A172 (cell line): ENCODE results near the gene PCDH1. TPM values are rescaled to one million over a fixed set of nuclear protein-coding genes. Genes with fewer than 3 reads are reported as not detected.
"Not testable (repeated sequence)": the region's sequence is repeated elsewhere in the genome, so short reads cannot be mapped to it uniquely, and the experiment has no call there.

Experiments
- DNase-seq: peaks from one replicate; pipeline ENCODE4 v3.0.0-alpha.2; 2015; ENCODE audit warnings: low spot score
- total RNA-seq: library from RNA; depleted of rRNA; stranded (reverse); fragments of >200 nt; shearing (Covaris generic); gene quantifications from 2 replicates; pipeline ENCODE4 v1.2.3, GENCODE V29; 2014

The PCDH1 gene
- total RNA-seq, 1 experiment from 2014 or later = 7.4 TPM

DNA sequence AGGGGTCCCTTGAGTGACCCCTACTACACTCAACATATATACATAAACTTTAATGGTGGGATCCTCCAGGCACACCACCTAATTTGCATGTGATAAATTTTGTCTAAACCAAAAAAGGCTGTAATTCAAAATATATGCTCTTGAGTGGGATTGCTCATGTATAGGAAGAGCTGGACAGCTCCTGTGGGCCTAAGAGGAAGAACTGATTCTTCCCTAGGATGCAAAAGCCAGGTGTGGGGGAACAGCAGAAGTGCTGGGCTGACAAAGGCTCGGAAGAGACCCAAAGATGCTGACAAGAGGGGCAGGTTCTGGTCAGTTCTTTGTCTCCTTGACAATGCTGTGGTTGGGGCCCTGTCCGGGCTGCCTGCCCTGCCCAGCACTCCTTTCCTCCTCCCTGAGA, 43.9 kb downstream of the PCDH1 start:
- DNase-seq = no peak

- DNase-seq = no peak
Observed at GRCh38 chr5:141832131-141832530, 46.1 kb downstream of the PCDH1 start.

GRCh38 chr5:141828162-141828561, 50.0 kb downstream of the PCDH1 start:
- DNase-seq = no peak

GRCh38 chr5:141826674-141827073, 51.5 kb downstream of the PCDH1 start:
- no peak for DNase-seq

- no peak for DNase-seq
Observed at GRCh38 chr5:141825791-141826560, 52.2 kb downstream of the PCDH1 start.

GRCh38 chr5:141825241-141825671, 53.0 kb downstream of the PCDH1 start:
- DNase-seq = no peak

GRCh38 chr5:141824717-141825116, 53.5 kb downstream of the PCDH1 start:
- no peak for DNase-seq

DNA sequence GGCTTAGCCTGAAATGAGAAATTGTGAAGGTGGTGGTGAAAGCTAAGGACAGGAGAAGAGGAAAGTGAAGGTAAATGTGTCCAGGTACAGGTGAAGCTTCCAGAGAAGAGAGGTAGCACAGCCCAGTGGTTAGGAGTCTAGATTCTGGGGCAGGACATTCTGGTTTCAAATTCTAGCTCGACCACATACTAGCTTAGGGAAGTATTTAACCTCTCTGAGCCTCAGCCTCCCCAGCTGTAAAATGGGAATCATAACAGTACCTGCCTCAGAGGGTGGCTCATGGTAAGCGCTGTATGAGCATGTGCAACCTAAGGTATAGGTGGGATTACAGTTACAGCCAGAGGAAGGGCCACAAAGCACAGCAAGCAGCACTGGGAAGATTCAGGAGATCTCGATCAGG, 55.2 kb downstream of the PCDH1 start:
- DNase-seq = no peak

DNA sequence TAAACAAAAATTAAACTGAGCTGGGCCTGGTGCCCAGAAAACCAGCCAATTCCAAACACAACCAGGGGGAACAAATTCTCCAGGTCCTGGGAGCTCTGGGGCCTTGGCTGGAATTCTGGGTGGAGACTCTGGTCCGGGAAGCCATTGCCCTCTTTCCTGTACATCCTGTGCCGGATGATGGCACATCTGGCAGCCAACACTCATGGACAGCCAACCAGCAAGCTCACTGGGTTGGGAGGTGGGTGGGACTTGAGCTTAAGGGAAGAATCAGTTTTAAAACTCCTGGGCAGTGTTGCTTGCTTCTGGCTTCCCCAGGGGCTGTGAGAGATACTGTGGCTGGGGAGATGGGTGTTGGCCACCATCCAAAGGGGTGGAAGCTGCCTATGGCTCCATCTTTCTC, 56.1 kb downstream of the PCDH1 start:
- peak; percentile 35 for DNase-seq

- DNase-seq = peak; percentile 83
Observed at GRCh38 chr5:141821430-141821925, 56.7 kb downstream of the PCDH1 start.

DNA sequence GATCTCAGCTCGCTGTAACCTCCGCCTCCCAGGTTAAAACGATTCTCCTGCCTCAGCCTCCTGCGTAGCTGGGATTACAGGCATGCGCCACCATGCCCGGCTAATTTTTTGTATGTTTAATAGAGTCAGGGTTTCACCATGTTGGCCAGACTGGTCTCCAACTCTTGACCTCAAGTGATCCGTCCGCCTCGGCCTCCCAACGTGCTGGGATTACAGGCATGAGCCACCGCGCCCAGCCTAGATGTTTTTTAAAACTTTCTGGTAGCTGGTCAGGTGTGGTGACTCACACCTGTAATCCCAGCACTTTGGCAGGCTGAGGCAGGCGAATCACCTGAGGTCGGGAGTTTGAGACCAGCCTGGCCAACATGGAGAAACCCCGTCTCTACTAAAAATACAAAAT, 57.5 kb downstream of the PCDH1 start:
- DNase-seq = not testable (repeated sequence)

- no peak for DNase-seq
Observed at GRCh38 chr5:141817631-141818030, 60.6 kb downstream of the PCDH1 start.

GRCh38 chr5:141816598-141817399, 61.4 kb downstream of the PCDH1 start:
- DNase-seq = no peak

GRCh38 chr5:141815796-141816180, 62.4 kb downstream of the PCDH1 start:
- DNase-seq = no peak

- no peak for DNase-seq
Observed at GRCh38 chr5:141815051-141815795, 63.0 kb downstream of the PCDH1 start.

GRCh38 chr5:141814064-141814964, 63.9 kb downstream of the PCDH1 start:
- peak; percentile 54 for DNase-seq

GRCh38 chr5:141812512-141812911, 65.7 kb downstream of the PCDH1 start:
- DNase-seq = no peak

- DNase-seq = no peak
Observed at GRCh38 chr5:141811287-141812155, 66.7 kb downstream of the PCDH1 start.

- DNase-seq = no peak
Observed at GRCh38 chr5:141810702-141811101, 67.5 kb downstream of the PCDH1 start.
